ENCODE data around the gene FHIT.

DNA sequence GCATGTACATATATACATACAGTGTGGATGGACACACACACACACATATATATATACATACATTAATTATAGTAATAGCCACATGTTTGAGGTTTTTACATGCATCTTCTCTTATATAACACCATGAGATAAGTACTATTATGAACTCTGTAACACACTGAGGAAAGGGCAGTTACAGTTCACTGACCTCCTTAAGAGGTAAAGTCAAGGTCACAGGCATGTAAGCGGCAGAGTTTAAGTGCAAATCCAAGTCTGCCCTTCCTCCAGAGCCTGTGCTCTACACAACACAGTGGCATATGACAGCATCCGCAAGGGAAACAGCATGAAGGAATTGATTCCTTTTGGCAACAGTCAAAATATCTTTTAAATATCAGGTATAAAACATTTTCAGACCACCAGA, 26.4 kb downstream of the FHIT start:
- TF ChIP-seq EZH2 (IDR thresholded peaks at IDR 0.05; ENCODE audit: insufficient read depth, poor library complexity, severe bottlenecking) = no peak
- no peak for TF ChIP-seq EZH2phosphoT487 (IDR thresholded peaks at IDR 0.05; ENCODE audit: insufficient read depth, low read depth)

Measured in GM23248 (cell line).